Activated CD8-positive, alpha-beta memory T cell treated with anti-CD3 and anti-CD28 coated beads, Interleukin-2, amount 50 U/mL, for 24 hours (primary cell): ENCODE results near the gene SUGCT.

Experiments
- DNase-seq: peaks from one replicate; pipeline ENCODE4 v3.0.0-alpha.2; 2020; ENCODE audit errors: extremely low read depth

SUGCT gene

GRCh38 chr7:40327113-40327512 lies 192.3 kb downstream of the SUGCT start:
- DNase-seq, result no peak

GRCh38 chr7:40327873-40328272 lies 193.1 kb downstream of the SUGCT start:
- no peak for DNase-seq

- DNase-seq, result no peak
Measured at GRCh38 chr7:40329601-40330153, 194.9 kb downstream of the SUGCT start.

GRCh38 chr7:40330408-40330807 lies 195.6 kb downstream of the SUGCT start:
- no peak for DNase-seq

GRCh38 chr7:40331915-40332314 lies 197.1 kb downstream of the SUGCT start:
- DNase-seq, result no peak

GRCh38 chr7:40332516-40332915 lies 197.7 kb downstream of the SUGCT start:
- no peak for DNase-seq

GRCh38 chr7:40341836-40342235 lies 207.0 kb downstream of the SUGCT start:
- DNase-seq, result no peak

- no peak for DNase-seq
Measured at GRCh38 chr7:40346554-40346953, 211.7 kb downstream of the SUGCT start.

GRCh38 chr7:40348126-40348728 lies 213.4 kb downstream of the SUGCT start:
- DNase-seq, result no peak

GRCh38 chr7:40350100-40350499 lies 215.3 kb downstream of the SUGCT start:
- no peak for DNase-seq

- no peak for DNase-seq
Measured at GRCh38 chr7:40354711-40355110, 219.9 kb downstream of the SUGCT start.

- no peak for DNase-seq
Measured at GRCh38 chr7:40356312-40356711, 221.5 kb downstream of the SUGCT start.

GRCh38 chr7:40356871-40357709 lies 222.3 kb downstream of the SUGCT start:
- DNase-seq, result no peak

GRCh38 chr7:40369641-40370277 lies 235.0 kb downstream of the SUGCT start:
- no peak for DNase-seq

GRCh38 chr7:40371806-40372440 lies 237.1 kb downstream of the SUGCT start:
- DNase-seq, result no peak

- no peak for DNase-seq
Measured at GRCh38 chr7:40374575-40374974, 239.8 kb downstream of the SUGCT start.

GRCh38 chr7:40380111-40380510 lies 245.3 kb downstream of the SUGCT start:
- DNase-seq, result no peak

GRCh38 chr7:40382145-40382544 lies 247.3 kb downstream of the SUGCT start:
- DNase-seq, result no peak

GRCh38 chr7:40393660-40394059 lies 258.9 kb downstream of the SUGCT start:
- DNase-seq, result no peak

- no peak for DNase-seq
Measured at GRCh38 chr7:40394400-40394799, 259.6 kb downstream of the SUGCT start.

- DNase-seq, result no peak
Measured at GRCh38 chr7:40400525-40400924, 265.7 kb downstream of the SUGCT start.

GRCh38 chr7:40401406-40401805 lies 266.6 kb downstream of the SUGCT start:
- no peak for DNase-seq
